ENCODE results near the gene ASCL5. TPM values are rescaled to one million over a fixed set of nuclear protein-coding genes. Genes with fewer than 3 reads are reported as not detected.
A peak's percentile ranks its signal among the peaks of the same experiment; 100 is the strongest.

Gene ASCL5
- total and polyA plus RNA-seq, 9 of the 15 experiments (the other 6 are each of a cell fraction or from before 2014, with no cell fraction given) = 0.09 TPM; not detected in 8

DNA sequence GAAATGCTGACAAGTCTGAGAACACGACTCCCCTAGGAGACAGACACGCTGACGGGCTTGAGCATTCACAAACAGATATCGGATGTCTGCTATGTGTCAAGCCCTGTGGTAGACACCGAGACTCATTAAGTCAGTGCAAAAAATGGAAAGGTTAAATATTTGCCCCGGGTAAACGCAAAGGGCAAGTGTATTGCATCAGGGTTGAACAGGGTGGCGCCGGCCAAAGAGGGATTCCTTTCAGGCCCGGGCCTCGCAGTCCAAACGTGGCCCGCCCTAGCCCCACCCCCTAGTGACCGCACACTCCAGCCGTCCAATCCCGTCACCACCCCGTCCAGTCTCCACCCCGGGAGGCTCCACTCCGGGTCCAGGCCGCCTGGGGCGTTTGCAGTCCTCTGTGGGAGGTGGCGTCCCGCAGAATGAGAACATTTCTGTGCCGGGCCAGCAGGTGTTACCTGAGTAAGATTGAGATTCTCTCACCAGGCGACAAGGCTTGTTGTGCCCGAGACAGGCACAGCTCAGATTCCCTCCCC lies 43.6 kb upstream of the ASCL5 start (continued):
- TF ChIP-seq, protein P1, sequence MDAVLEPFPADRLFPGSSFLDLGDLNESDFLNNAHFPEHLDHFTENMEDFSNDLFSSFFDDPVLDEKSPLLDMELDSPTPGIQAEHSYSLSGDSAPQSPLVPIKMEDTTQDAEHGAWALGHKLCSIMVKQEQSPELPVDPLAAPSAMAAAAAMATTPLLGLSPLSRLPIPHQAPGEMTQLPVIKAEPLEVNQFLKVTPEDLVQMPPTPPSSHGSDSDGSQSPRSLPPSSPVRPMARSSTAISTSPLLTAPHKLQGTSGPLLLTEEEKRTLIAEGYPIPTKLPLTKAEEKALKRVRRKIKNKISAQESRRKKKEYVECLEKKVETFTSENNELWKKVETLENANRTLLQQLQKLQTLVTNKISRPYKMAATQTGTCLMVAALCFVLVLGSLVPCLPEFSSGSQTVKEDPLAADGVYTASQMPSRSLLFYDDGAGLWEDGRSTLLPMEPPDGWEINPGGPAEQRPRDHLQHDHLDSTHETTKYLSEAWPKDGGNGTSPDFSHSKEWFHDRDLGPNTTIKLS (IDR thresholded peaks at IDR 0.05; ENCODE audit: borderline replicate concordance, low read depth) = peak; percentile 72
- TF ChIP-seq, protein P2, sequence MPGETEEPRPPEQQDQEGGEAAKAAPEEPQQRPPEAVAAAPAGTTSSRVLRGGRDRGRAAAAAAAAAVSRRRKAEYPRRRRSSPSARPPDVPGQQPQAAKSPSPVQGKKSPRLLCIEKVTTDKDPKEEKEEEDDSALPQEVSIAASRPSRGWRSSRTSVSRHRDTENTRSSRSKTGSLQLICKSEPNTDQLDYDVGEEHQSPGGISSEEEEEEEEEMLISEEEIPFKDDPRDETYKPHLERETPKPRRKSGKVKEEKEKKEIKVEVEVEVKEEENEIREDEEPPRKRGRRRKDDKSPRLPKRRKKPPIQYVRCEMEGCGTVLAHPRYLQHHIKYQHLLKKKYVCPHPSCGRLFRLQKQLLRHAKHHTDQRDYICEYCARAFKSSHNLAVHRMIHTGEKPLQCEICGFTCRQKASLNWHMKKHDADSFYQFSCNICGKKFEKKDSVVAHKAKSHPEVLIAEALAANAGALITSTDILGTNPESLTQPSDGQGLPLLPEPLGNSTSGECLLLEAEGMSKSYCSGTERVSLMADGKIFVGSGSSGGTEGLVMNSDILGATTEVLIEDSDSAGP (CRISPR knock-in tag; IDR thresholded peaks at IDR 0.05) = no peak
- TF ChIP-seq ZNF143 (CRISPR knock-in tag; IDR thresholded peaks at IDR 0.05) (no peak), ATF6 (CRISPR knock-in tag; IDR thresholded peaks at IDR 0.05) (0 out of 2 replicates have a peak, but pooled peaks have one; percentile 49), SAFB2 (IDR thresholded peaks at IDR 0.05; ENCODE audit: borderline replicate concordance, low read depth, low read length, severe bottlenecking) (no peak), ZNF77 (CRISPR knock-in tag; IDR thresholded peaks at IDR 0.05) (no peak), ARID3B (CRISPR knock-in tag; IDR thresholded peaks at IDR 0.05; ENCODE audit: borderline replicate concordance) (no peak), BRD4 (IDR thresholded peaks at IDR 0.05) (no peak), ZNF124 (CRISPR knock-in tag; IDR thresholded peaks at IDR 0.05) (no peak), ZNF695 (CRISPR knock-in tag; IDR thresholded peaks at IDR 0.05) (no peak)
- TF ChIP-seq, protein P3, sequence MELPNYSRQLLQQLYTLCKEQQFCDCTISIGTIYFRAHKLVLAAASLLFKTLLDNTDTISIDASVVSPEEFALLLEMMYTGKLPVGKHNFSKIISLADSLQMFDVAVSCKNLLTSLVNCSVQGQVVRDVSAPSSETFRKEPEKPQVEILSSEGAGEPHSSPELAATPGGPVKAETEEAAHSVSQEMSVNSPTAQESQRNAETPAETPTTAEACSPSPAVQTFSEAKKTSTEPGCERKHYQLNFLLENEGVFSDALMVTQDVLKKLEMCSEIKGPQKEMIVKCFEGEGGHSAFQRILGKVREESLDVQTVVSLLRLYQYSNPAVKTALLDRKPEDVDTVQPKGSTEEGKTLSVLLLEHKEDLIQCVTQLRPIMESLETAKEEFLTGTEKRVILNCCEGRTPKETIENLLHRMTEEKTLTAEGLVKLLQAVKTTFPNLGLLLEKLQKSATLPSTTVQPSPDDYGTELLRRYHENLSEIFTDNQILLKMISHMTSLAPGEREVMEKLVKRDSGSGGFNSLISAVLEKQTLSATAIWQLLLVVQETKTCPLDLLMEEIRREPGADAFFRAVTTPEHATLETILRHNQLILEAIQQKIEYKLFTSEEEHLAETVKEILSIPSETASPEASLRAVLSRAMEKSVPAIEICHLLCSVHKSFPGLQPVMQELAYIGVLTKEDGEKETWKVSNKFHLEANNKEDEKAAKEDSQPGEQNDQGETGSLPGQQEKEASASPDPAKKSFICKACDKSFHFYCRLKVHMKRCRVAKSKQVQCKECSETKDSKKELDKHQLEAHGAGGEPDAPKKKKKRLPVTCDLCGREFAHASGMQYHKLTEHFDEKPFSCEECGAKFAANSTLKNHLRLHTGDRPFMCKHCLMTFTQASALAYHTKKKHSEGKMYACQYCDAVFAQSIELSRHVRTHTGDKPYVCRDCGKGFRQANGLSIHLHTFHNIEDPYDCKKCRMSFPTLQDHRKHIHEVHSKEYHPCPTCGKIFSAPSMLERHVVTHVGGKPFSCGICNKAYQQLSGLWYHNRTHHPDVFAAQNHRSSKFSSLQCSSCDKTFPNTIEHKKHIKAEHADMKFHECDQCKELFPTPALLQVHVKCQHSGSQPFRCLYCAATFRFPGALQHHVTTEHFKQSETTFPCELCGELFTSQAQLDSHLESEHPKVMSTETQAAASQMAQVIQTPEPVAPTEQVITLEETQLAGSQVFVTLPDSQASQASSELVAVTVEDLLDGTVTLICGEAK (IDR thresholded peaks at IDR 0.05) = peak; percentile 8; the same call in 1 of the 2 replicates
- TF ChIP-seq, protein P3 (CRISPR knock-in tag; IDR thresholded peaks at IDR 0.05) = no peak

Data from K562 (cell line).